ENCODE measurements around the gene IRGQ.
"Not testable (repeated sequence)": the region's sequence is repeated elsewhere in the genome, so short reads cannot be mapped to it uniquely, and the experiment has no call there.

Gene IRGQ, protein sequence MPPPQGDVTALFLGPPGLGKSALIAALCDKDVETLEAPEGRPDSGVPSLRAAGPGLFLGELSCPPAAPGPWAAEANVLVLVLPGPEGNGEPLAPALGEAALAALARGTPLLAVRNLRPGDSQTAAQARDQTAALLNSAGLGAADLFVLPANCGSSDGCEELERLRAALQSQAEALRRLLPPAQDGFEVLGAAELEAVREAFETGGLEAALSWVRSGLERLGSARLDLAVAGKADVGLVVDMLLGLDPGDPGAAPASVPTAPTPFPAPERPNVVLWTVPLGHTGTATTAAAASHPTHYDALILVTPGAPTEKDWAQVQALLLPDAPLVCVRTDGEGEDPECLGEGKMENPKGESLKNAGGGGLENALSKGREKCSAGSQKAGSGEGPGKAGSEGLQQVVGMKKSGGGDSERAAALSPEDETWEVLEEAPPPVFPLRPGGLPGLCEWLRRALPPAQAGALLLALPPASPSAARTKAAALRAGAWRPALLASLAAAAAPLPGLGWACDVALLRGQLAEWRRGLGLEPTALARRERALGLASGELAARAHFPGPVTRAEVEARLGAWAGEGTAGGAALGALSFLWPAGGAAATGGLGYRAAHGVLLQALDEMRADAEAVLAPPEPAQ

DNA sequence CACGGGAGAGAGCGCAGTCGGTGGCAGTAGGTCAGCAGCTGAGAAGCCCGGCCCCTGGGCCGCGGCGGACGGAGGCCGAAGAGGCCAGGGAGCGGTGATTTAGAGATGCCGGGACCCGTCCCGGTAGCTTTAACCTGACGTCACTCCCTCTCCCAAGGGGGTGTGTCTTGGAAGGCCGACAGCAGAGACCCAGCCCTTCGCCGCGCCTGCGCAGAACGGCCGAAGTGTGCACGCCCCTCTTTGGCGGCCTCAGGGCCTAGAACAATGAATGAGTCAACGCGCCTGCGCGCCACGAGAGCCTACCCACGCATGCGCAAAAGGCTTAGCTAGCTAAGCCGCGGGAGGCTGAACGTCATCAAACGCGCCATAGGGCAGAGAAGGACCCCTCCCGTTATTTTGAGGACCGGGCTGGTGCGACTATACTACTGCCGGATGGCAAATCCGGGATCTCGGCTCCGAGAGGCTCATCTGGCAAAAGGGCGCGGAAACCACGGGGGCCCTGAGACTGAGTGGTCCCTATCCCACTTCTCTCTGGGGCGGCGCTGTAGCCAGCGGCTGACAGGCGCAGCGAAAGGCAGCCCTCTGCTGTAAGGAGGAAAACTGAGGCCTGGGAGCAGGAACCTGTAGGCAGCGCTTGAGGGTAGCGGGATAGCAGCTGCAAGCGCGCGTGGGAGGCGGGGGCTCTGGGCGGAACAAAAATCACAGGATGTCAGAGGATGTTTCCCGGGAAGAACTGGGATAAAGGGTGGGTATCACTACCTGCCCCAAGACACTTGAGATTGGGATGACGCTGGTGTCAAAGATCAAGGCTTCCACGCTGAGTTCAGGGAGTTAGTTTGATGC, at the start of gene IRGQ, which contains the start of gene ZNF576:
TSS of gene IRGQ (minus strand) at position 136 of the 843 bp plus-strand sequence. CDS start 796 bp downstream, outside the sequence.
TSS of gene ZNF576 (plus strand) at position 597 of the 843 bp plus-strand sequence. CDS start 514 bp downstream, outside the sequence.
- peak; percentile 96 for DNase-seq

- no peak for DNase-seq
Observed at GRCh38 chr19:43644181-43644580, 48.2 kb upstream of the IRGQ start.

- peak; percentile 26 for DNase-seq
Observed at GRCh38 chr19:43643326-43643725, 47.4 kb upstream of the IRGQ start.

DNA sequence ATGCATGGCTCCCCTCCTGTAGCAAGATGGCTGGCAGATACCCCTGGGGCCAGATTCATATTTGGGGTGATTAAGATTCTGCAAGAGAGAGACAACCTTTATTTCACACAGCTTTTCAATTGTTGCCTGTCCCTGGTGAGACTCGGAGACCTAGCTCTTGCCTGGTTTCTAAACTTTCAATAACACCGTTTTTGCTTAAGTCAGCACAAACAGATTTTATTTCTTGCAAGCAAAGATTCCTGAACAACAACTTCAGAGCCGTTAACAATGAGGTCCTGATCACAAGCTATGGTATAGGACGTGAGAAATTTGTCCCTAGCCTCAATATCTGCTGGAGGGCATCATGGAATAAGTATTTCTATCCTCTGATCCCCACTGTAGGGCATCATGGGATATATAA, 46.6 kb upstream of the IRGQ start:
- no peak for DNase-seq

- DNase-seq: no peak
Observed at GRCh38 chr19:43641333-43641732, 45.4 kb upstream of the IRGQ start.

GRCh38 chr19:43640424-43640757, 44.5 kb upstream of the IRGQ start:
- DNase-seq: no peak

GRCh38 chr19:43639519-43640423, 43.8 kb upstream of the IRGQ start, which contains the start of gene CADM4:
Gene CADM4 (minus strand): TSS chr19:43639850. CDS start chr19:43639790, 60 bp downstream.
- DNase-seq: no peak

DNA sequence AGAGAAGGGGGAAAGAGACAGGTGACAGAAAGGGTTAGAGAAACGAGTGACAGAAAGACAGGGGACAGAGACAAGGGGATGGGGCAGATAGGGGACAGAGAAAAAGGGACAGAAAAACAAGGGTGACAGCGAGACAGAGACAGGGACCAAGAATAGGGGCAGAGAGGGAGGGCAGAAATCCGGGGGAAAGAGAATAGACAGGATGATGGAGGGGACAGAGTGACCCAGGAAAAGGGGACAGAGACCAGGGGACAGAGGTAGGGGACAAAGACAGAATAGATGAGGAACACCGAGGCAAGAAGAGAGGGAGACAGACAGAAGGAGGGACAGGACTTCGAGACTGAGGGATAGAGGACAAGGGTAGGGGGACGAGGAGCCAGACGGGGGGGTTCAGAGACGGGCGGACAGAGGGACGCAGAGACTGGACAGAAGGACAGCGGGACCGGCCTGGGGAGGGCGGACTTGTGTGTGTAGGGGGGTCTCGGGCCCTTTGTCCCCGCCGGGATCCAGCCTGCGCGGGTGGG, 43.1 kb upstream of the IRGQ start:
- DNase-seq: no peak

- no peak for DNase-seq
Observed at GRCh38 chr19:43638214-43638994, 42.5 kb upstream of the IRGQ start.

- DNase-seq: no peak
Observed at GRCh38 chr19:43636121-43636683, 40.3 kb upstream of the IRGQ start.

- not testable (repeated sequence) for DNase-seq
Observed at GRCh38 chr19:43635561-43635940, 39.6 kb upstream of the IRGQ start.

DNA sequence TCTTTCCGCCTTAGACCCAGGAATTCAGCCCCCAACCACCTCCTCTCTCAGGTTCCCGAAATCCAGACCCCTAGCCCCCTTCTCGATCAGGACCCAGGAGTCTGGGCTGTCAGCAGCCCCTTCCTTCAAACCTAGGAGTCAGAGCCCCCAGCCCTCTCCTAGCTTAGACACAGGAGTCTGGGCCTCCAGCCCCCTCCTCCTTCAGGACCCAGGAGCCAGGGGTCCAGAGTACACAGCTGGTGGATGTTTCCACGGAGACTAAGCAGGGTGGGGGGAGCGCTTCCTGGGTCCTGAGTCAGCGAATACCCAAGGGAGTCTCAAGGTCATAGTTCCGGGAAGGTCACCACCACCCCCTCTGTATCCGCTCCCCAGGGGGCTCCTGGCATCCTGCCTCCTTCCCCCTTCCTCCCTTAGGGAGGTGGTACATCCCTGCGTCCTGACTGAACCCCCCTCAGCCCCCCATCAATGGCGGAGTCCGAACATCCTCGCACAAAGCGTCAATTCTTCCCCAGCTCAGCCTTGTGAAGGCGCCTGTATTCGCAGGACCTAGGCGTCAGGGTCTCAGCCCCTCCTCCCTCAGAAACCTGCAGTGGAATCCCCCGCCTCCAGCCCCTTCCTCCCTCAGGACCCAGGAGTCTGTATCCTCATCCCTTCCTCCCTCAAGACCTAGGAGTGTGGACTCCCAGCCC, 39.1 kb upstream of the IRGQ start:
- DNase-seq: no peak

GRCh38 chr19:43634506-43634871, 38.6 kb upstream of the IRGQ start:
- no peak for DNase-seq

- DNase-seq: no peak
Observed at GRCh38 chr19:43634068-43634467, 38.1 kb upstream of the IRGQ start.

DNA sequence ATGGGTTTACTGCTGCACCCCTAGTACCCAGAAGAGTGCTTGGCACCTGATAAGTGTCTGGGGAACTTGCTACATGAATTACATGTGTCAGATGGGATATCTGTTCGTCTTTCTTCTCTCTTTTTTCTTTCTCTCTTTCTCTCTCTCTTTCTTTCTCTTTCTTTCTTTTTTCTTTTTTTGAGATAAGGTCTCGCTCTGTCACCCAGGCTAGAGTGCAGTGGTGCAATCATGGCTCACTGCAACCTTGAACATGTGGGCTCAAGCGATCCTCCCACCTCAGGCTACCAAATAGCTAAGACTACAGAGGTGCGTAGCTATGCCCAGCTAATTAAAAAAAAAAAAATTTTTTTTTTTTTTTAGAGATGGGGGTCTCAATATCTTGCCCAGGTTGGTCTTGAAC, 37.6 kb upstream of the IRGQ start:
- no peak for DNase-seq

GRCh38 chr19:43631491-43631890, 35.6 kb upstream of the IRGQ start:
- no peak for DNase-seq

GRCh38 chr19:43628646-43629326, 32.9 kb upstream of the IRGQ start:
- no peak for DNase-seq

- DNase-seq: no peak
Observed at GRCh38 chr19:43626838-43627237, 30.9 kb upstream of the IRGQ start.

DNA sequence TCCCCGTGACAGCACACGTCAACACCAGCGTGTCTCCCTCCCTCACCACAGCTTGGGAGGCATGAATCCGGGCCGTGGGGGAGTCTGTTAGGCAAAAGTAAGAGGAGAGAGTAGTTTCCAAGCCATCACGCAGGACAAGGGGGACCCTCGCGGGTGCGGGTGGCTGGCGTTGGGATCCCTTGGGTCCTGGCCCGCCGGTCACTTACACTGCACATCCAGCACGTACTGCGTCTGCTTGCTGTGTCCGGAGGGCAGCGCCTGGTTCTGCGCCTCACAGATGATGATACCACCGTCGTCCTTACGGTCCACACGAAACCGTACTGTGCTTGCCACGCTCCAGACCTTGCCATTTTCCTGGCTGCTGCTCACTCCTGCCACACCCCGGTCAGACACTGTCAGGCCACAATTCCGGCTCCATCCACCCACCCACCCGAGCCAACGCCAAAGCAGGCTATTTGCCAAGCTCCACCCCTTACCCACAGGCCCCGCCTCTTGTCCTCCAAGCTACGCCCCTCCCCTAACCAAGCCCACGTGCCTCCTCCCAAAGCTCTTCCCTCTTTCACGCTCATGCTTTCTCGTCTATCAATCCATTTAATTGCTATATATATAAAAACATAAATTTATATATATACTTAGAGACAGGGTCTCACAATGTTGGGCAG, 30.1 kb upstream of the IRGQ start:
- DNase-seq: no peak

All from NCI-H2081 treated with DMSO at 0.1 percent for 48 hours (cell line).